Fibroblast of peridontal ligament (primary cell): ENCODE data around the gene ANKRD42.
A peak's percentile ranks its signal among the peaks of the same experiment; 100 is the strongest.

Source experiments
- DNase-seq: peaks from one replicate; pipeline ENCODE4 v3.0.0-alpha.2; 2010; ENCODE audit errors: extremely low read depth

The ANKRD42 gene

GRCh38 chr11:83287631-83288030 is 94.1 kb downstream of the ANKRD42 start:
- DNase-seq: no peak

GRCh38 chr11:83292709-83293456 is 99.4 kb downstream of the ANKRD42 start:
- peak; percentile 83 for DNase-seq

GRCh38 chr11:83293457-83293774 is 99.9 kb downstream of the ANKRD42 start:
- no peak for DNase-seq

GRCh38 chr11:83294208-83294607 is 100.7 kb downstream of the ANKRD42 start:
- DNase-seq: no peak
